GM13976 (cell line): ENCODE data around the gene PSMD13.

Experiments
- DNase-seq: peaks from one replicate; pipeline ENCODE4 v3.0.0; 2012; ENCODE audit warnings: low spot score
- CTCF ChIP-seq: IDR thresholded peaks from 2 replicates; pipeline ENCODE4 v1.5.1; 2012; ENCODE audit warnings: borderline replicate concordance, mild to moderate bottlenecking; ENCODE audit not compliant: insufficient read depth; ENCODE audit errors: extremely low read depth, missing control alignments, control extremely low read depth
- in situ Hi-C: fragments of 300-500 bp; cut with MboI; formaldehyde crosslinking; loops from one replicate; pipeline ENCODE4 v1.12.0; 2022; ENCODE audit warnings: low sequenced_read_pairs, mixed read lengths, inconsistent platforms; ENCODE audit not compliant: unreplicated experiment

Gene PSMD13

DNA sequence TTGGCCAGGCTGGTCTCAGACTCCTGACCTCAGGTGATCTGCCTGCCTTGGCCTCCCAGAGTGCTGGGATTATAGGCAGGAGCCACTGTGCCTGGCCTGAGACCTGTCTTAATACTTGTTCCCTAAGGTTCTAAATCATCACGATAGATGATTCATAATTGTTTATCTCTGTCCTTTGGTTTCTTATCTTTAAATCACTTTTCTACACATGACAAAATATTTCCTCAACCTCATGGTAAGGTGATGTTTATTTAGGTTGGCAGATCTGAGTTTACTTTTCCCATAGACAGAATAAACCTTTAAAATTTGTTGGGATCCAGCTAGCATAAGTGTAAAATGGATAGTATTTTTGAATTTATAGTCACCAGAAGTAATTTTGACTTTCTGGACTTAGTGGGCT is 3.5 kb downstream of the PSMD13 start:
- in situ Hi-C loops, result loop anchor here (10.0 kb wide), 1 partner anchor 124 kb away; the partner anchor contains the start of gene B4GALNT4

DNA sequence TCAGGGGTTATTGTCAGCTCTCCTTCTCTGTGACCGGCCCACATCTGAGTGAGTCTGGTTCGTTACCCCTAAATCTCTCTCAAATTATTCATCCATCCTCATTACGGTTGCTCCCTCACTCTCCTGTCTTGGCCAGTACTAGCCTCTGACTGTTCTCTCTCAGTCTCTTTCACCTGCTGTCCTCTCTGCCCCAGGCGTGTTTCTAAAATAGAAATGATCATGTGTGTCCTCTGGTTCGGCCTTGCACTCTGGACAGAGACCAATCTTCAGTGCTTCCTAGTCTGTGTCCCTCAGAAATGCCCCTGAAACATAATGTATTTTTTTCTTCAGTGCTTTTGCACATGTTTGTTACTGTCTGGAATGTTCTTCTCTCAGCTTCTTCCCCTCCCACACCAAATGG is 4.9 kb downstream of the PSMD13 start:
- DNase-seq, result no peak
- TF ChIP-seq CTCF, result no peak
- in situ Hi-C loops, result loop anchor here (10.0 kb wide), 1 partner anchor 123 kb away; the partner anchor contains the start of gene B4GALNT4

More for the DNA sequence above, 3.5 kb downstream of the PSMD13 start:
- no peak for TF ChIP-seq CTCF
- DNase-seq, result no peak

DNA sequence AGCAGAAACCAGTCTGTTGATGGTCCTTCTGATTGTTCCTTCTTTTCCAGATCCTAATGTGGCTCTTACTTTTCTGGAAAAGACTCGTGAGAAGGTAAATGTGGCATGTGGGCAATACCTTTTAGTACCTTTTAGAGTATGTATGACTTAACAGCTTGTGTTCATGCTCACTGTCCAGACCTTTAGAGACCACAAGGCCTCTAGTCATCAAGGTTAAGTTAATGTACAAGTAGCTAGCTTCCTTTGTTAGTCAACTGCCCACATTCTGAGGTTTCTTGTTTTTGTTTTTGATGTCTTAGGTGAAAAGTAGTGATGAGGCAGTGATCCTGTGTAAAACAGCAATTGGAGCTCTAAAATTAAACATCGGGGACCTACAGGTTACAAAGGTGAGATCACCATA is 7.6 kb downstream of the PSMD13 start:
- TF ChIP-seq CTCF, result no peak
- in situ Hi-C loops, result loop anchor here (10.0 kb wide), 1 partner anchor 120 kb away; the partner anchor contains the start of gene B4GALNT4
- DNase-seq, result no peak

DNA sequence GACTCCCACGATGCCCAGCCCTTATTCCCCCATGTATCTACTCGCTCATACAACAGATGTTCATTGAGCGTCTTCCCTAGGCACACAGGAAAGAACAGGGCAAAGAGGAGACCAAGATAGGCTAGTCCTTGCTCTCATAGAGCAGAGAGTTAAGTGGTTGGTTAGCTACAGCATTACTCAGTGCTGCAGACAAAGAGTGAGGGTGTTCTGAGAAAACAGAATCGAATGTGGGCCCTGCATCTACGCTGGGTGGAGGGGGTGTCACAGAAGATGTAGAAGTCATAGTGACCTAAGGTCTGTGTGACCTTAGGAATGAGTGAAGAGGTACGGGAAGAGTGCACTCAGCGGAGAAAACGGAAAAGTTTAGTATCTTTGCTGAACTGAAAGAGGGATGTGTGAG is 12.3 kb downstream of the PSMD13 start:
- in situ Hi-C loops, result loop anchor here (10.0 kb wide), 1 partner anchor 116 kb away; the partner anchor contains the start of gene B4GALNT4
- no peak for TF ChIP-seq CTCF
- no peak for DNase-seq

DNA sequence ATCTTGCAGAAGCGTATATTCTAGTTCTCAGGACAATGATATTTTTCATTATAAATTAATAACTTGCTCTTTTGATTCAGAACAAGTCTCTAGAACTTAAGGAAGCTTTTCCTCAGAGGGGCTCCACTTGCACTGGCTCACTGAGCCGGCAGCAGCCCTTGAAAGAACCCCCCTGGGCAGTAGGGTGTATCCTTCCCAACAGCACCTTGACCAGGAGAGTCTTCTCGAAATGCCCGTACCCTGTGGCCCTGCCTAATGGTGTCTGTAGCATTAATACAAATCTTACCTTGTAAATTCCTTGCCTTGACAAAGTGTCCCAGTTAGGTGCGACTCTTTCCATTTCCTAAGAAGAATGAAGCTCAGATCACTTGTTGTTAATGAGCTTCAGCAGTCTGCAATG is 13.5 kb downstream of the PSMD13 start:
- no peak for DNase-seq
- TF ChIP-seq CTCF, result no peak
- in situ Hi-C loops, result no loop called here

- in situ Hi-C loops, result no loop called here
- TF ChIP-seq CTCF, result peak; percentile 72
- DNase-seq, result peak; percentile 71
Measured at GRCh38 chr11:250740-251299, 14.0 kb downstream of the PSMD13 start.
